ENCODE measurements around the gene MYO7B. TPM values are rescaled to one million over a fixed set of nuclear protein-coding genes. Genes with fewer than 3 reads are reported as not detected.

The MYO7B gene
- total RNA-seq, 2 donors from 2014 or later, result 0.52 to 0.67 TPM

GRCh38 chr2:127596311-127597045 is 61.0 kb downstream of the MYO7B start:
- TF ChIP-seq, protein P1, sequence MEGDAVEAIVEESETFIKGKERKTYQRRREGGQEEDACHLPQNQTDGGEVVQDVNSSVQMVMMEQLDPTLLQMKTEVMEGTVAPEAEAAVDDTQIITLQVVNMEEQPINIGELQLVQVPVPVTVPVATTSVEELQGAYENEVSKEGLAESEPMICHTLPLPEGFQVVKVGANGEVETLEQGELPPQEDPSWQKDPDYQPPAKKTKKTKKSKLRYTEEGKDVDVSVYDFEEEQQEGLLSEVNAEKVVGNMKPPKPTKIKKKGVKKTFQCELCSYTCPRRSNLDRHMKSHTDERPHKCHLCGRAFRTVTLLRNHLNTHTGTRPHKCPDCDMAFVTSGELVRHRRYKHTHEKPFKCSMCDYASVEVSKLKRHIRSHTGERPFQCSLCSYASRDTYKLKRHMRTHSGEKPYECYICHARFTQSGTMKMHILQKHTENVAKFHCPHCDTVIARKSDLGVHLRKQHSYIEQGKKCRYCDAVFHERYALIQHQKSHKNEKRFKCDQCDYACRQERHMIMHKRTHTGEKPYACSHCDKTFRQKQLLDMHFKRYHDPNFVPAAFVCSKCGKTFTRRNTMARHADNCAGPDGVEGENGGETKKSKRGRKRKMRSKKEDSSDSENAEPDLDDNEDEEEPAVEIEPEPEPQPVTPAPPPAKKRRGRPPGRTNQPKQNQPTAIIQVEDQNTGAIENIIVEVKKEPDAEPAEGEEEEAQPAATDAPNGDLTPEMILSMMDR (IDR thresholded peaks at IDR 0.05), result no peak
- Histone ChIP-seq H3K4me1 (no peaks in the 10 kb centered on the region), H3K36me3 (no peaks in the 10 kb centered on the region), H3K27me3 (no peaks in the 10 kb centered on the region), H3K9me3 (no peaks in the 10 kb centered on the region), H3K4me3 (no peak overlapping the region), H3K27ac (no peak overlapping the region)
- DNase-seq (ENCODE audit: low spot score), result no peak

DNA sequence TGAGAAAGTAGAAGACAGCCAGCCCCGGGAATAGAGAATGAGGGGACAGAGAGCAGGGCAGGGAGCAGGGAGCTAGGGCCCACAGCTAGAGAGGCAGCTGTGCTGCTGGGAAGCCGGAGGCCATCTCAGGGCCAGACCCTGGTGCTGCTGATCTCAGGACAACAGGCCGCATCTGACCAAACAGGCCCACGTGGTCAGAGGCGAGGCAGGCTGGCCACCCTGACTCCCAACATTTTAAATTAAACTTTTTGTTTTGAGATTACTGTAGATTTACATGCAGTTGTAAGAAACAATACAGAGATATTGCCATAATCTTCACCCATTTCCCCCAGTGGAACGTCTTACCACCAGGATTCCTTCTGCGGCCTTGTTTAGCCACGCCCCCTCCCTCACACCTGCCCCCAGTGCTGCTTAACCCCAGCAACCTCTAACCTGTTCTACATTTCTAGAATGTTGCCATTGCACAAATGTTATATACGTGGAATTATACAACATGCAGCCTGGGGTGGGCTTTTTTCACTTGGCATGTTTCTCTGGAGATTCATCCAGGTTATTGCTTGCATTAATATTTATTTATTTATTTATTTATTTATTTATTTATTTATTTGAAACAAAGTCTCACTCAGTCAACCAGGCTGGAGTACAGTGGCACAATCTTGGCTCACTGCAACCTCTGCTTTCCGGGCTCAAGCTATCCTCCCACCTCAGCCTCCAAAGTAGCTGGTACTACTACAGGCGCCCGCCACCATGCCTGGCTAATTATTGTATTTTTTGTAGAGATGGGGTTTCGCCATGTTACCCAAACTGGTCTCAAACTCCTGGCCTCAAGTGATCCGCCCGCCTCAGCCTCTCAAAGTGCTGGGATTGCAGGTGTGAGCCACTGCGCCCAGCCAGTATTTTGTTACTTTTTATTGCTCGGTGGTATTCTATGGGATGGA is 61.8 kb downstream of the MYO7B start:
- H3K36me3 ChIP-seq, result no peaks in the 10 kb centered on the region
- H3K27me3 ChIP-seq, result no peaks in the 10 kb centered on the region
- DNase-seq (ENCODE audit: low spot score), result no peak
- TF ChIP-seq, protein P1 (IDR thresholded peaks at IDR 0.05), result no peak
- H3K4me3 ChIP-seq, result no peak overlapping the region
- no peaks in the 10 kb centered on the region for H3K9me3 ChIP-seq
- no peak overlapping the region for H3K27ac ChIP-seq
- no peaks in the 10 kb centered on the region for H3K4me1 ChIP-seq

DNA sequence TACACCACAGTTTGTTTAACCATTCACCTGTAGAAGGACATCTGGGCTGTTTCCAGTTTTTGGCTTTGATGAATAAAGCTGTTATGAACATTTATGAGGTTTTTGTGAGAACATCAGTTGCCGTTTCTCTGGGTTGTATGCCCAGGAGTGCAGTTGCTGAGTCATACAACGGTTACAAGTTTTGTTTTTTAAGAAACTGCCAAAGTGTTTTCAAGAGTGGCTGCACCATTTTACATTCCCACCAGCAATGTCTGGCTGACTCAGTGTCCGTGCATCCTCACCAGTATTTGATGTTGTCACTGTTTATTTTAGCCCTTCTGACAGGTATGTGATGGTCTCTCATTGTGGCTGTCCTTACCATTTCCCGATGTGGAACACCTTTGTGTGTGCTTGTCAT is 62.5 kb downstream of the MYO7B start:
- H3K4me3 ChIP-seq, result no peak overlapping the region
- DNase-seq (ENCODE audit: low spot score), result no peak
- no peaks in the 10 kb centered on the region for H3K36me3 ChIP-seq
- TF ChIP-seq, protein P1 (IDR thresholded peaks at IDR 0.05), result no peak
- no peak overlapping the region for H3K27ac ChIP-seq
- H3K27me3 ChIP-seq, result no peaks in the 10 kb centered on the region
- H3K4me1 ChIP-seq, result no peaks in the 10 kb centered on the region
- H3K9me3 ChIP-seq, result peaks cover 0 to 2% of the 10 kb centered on the region in 2 donors

DNA sequence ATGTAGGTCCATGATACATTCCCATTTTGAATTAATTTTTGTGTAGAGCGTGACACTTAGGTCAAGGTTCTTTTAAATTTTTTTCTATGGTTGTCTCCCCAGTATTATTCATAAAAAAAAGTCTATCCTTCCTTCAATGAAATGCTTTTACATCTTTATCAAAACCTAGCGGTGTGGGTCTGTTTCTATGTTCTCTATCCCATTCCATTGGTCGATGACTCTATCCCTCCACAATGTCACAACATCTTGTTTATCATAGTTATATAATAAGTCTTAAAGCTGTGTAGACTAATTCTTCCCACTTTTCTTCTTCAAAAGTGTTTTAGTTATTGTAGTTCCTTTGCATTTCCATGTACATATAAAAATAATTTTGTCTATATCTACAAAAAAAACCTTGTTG is 63.2 kb downstream of the MYO7B start:
- no peaks in the 10 kb centered on the region for H3K27me3 ChIP-seq
- DNase-seq (ENCODE audit: low spot score), result no peak
- TF ChIP-seq, protein P1 (IDR thresholded peaks at IDR 0.05), result no peak
- H3K9me3 ChIP-seq, result peaks cover 0 to 7% of the 10 kb centered on the region in 2 donors
- H3K4me3 ChIP-seq, result no peak overlapping the region
- no peak overlapping the region for H3K27ac ChIP-seq
- H3K4me1 ChIP-seq, result no peaks in the 10 kb centered on the region
- no peaks in the 10 kb centered on the region for H3K36me3 ChIP-seq

- no peaks in the 10 kb centered on the region for H3K36me3 ChIP-seq
- no peak for DNase-seq (ENCODE audit: low spot score)
- TF ChIP-seq, protein P1 (IDR thresholded peaks at IDR 0.05), result no peak
- no peaks in the 10 kb centered on the region for H3K27me3 ChIP-seq
- H3K9me3 ChIP-seq, result peaks cover 0 to 7% of the 10 kb centered on the region in 2 donors
- H3K4me1 ChIP-seq, result no peaks in the 10 kb centered on the region
- H3K4me3 ChIP-seq, result no peak overlapping the region
- no peak overlapping the region for H3K27ac ChIP-seq
Measured at GRCh38 chr2:127599211-127599610, 63.7 kb downstream of the MYO7B start.

Data from right atrium auricular region (tissue), 2 donors.